Mucosa of descending colon (tissue), 3 donors: ENCODE data around the gene GALNT10. TPM values are rescaled to one million over a fixed set of nuclear protein-coding genes. Genes with fewer than 3 reads are reported as not detected.

ENCODE experiments used
- ATAC-seq: fragments of 200-7000 bp; cut with Tn5 transposase; one replicate; pipeline ENCODE4 v1.9.1; 2020; ENCODE audit warnings: mild to moderate bottlenecking, moderate library complexity
- DNase-seq, 3 donors: peaks; one replicate each; pipeline ENCODE4 v3.0.0-alpha.2; 2020
- H3K36me3 ChIP-seq: fragments of 200-600 bp; one replicate; pipeline ENCODE4 v1.8.0; 2021; ENCODE audit warnings: low read depth, mild to moderate bottlenecking
- H3K4me1 ChIP-seq: fragments of 200-600 bp; one replicate; pipeline ENCODE4 v1.8.0; 2021; ENCODE audit warnings: low read depth, mild to moderate bottlenecking
- H3K4me3 ChIP-seq: fragments of 200-600 bp; one replicate; pipeline ENCODE4 v1.8.0; 2021; ENCODE audit warnings: mild to moderate bottlenecking
- H3K9me3 ChIP-seq: fragments of 200-600 bp; one replicate; pipeline ENCODE4 v1.8.0; 2021; ENCODE audit warnings: mild to moderate bottlenecking
- intact Hi-C, 2 donors: fragments of 100-400 bp; cut with DNase I in 1 of 2; cut with micrococcal nuclease in 1 of 2; formaldehyde crosslinking; loops; one replicate each; pipeline versions ENCODE4 v1.11.0 to v1.11.1; 2022; cut with DNase I, micrococcal nuclease
- total RNA-seq, 3 donors: library from RNA; stranded (reverse); fragmentation: NEBNext Ultra II Directional in 2 of 3; extraction: Animal tissue kit (Norgen Biotek cat#: 25700) in 2 of 3; gene quantifications; one replicate each; pipeline versions ENCODE4 v1.2.1 to v1.2.4, GENCODE V29; 2021 to 2023
- TF ChIP-seq, protein P1 (sequence below): fragments of 200-600 bp; IDR thresholded peaks from one replicate; pipeline ENCODE4 v1.8.0; 2022; ENCODE audit warnings: antibody characterized with exemption, mild to moderate bottlenecking
- donor health status: DM: no; HTN: no; CAD: no; lungs with moderate emphysema.
- donor health status: DM: no; HTN: no; CAD: no.
- donor health status: DM: no; HTN: yes; CAD: no.

Gene GALNT10
- total RNA-seq, 3 donors from 2014 or later, result 38.5 to 51.5 (median 41.4) TPM

DNA sequence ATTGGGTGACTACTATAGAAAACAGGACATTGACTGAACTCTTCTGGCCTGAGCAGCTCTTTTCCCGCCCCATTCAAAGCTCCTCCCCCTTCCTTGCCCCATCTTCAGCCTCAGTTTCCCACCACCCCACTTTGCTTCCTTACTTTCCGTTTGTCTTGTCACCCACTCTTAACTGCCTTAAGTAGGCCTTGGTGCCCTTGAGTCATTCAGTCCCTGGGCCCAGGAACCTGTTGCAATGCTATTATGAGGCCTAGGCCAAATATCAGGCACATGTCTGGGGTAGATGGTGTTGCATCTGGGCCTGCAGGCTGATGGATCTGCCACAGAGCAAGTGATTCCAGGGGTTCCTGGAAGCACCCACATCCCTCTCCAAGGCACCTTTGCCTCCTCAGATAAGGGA, 17.7 kb upstream of the GALNT10 start:
- ATAC-seq, result no peak
- TF ChIP-seq, protein P1, sequence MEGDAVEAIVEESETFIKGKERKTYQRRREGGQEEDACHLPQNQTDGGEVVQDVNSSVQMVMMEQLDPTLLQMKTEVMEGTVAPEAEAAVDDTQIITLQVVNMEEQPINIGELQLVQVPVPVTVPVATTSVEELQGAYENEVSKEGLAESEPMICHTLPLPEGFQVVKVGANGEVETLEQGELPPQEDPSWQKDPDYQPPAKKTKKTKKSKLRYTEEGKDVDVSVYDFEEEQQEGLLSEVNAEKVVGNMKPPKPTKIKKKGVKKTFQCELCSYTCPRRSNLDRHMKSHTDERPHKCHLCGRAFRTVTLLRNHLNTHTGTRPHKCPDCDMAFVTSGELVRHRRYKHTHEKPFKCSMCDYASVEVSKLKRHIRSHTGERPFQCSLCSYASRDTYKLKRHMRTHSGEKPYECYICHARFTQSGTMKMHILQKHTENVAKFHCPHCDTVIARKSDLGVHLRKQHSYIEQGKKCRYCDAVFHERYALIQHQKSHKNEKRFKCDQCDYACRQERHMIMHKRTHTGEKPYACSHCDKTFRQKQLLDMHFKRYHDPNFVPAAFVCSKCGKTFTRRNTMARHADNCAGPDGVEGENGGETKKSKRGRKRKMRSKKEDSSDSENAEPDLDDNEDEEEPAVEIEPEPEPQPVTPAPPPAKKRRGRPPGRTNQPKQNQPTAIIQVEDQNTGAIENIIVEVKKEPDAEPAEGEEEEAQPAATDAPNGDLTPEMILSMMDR, result no peak
- H3K36me3 ChIP-seq, result no peaks in the 10 kb centered on the region
- no peaks in the 10 kb centered on the region for H3K9me3 ChIP-seq
- no peak overlapping the region for H3K4me3 ChIP-seq
- intact Hi-C loops, result no loop called here
- no peak for DNase-seq
- H3K4me1 ChIP-seq, result no peaks in the 10 kb centered on the region

DNA sequence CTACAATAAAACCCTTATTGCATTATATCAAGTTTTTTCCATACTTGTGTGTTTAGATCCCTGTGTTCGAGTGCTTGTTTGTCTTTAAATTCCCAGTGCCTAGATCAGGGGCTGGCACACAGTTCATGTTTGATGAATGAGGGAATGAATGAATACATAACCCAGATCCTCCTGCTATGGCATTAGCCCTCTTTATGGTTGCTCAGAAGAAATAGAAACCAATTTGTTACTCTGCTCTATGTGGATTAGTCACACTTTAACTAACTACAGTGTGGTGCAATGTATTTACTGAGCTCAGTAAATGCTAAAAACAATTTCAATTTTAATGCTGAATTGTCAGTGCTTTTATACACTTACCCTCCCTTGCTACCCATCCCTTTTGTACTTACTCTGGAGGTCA, 16.4 kb upstream of the GALNT10 start:
- Histone ChIP-seq H3K4me1 (no peaks in the 10 kb centered on the region), H3K9me3 (no peaks in the 10 kb centered on the region), H3K4me3 (no peak overlapping the region), H3K36me3 (no peaks in the 10 kb centered on the region)
- TF ChIP-seq, protein P1, result no peak
- peak; percentile 62 for ATAC-seq
- intact Hi-C loops, result no loop called here
- no peak for DNase-seq

DNA sequence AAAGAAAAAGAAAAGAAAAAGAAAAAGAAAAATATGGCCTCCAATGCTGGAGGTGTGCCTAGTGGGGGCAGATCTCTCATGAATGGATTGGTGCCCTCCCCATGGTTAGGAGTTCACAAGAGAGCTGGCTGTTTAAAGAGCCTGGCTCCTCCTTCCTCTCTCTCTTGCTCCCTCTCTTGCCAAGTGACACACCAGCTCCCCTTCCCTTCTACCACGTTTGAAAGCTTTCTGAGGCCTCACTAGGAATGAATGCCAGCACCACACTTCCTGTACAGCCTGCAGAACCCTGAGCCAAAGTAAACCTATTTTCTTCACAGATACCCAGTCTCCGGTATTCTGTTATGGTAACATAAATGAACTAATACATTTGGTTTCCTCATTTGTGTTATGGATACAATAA, 14.4 kb upstream of the GALNT10 start:
- ATAC-seq (no peak), DNase-seq (no peak)
- intact Hi-C loops, result no loop called here
- Histone ChIP-seq H3K4me3 (no peak overlapping the region), H3K36me3 (no peaks in the 10 kb centered on the region), H3K9me3 (no peaks in the 10 kb centered on the region), H3K4me1 (no peaks in the 10 kb centered on the region)
- TF ChIP-seq, protein P1, result no peak

DNA sequence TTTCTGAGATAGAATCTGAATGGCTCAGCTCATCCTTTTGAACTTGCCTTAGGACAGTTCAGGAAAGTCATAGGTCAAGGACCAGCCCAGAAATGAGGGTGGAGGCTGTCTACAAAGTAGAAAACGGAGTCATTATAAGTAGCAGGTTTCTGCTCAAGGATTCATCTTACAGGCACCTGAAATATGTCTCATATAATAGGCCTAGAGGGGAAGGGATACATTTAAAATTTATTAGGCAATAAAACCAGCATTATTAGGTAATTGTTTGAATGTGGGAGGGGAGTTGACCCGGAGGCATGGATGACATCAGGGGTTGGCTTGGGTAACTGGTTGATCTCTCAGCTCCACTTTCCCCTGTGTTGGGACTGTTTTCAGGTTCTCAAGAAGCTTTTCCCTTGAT, 11.9 kb upstream of the GALNT10 start:
- no peaks in the 10 kb centered on the region for H3K9me3 ChIP-seq
- no peak for ATAC-seq
- no peak for DNase-seq
- TF ChIP-seq, protein P1, result no peak
- H3K4me3 ChIP-seq, result no peak overlapping the region
- H3K36me3 ChIP-seq, result no peaks in the 10 kb centered on the region
- intact Hi-C loops, result no loop called here
- no peaks in the 10 kb centered on the region for H3K4me1 ChIP-seq

DNA sequence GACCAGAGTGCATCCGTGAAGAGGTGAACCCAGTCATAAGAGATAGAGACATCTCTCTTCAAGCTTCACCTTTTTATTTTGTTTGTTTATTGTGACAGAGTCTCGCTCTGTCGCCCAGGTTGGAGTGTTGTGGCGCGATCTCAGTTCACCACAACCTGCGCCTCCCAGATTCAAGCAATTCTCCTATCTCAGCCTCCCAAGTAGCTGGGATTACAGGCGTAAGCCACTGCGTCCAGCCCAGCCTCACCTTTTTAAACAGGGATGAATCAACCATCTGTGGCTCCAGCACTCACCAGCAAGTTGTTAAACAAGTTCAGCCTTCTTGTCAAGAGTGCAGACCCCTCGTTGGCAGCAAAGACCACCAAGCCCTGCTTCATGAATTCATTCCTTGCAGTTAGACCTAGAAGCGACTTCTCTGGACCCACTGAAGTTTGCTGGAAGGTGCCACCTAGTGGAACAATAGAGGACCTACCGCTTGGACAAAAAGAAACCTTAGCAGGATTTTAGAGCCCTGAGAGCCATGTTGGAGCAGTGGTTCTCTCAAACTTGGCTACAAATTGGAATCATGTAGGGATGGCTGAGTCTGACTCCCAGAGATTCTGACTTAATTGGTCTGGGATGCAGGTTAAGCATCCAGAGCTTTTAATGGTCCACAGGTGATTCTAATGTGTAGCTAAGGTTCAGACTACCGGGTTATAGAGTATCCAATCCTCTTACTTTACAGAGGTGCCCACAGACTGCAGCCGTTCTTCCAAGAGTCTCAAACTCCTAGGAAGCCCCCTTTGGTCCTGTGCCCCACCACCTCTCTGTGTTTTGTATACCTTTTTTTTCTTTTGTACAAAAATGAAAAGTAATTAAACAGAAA, 10.5 kb upstream of the GALNT10 start:
- Histone ChIP-seq H3K9me3 (no peaks in the 10 kb centered on the region), H3K36me3 (no peaks in the 10 kb centered on the region), H3K4me1 (no peaks in the 10 kb centered on the region), H3K4me3 (no peak overlapping the region)
- peak; percentile 88 for ATAC-seq
- peak in 1 of 3 donors; percentile 40 for DNase-seq
- TF ChIP-seq, protein P1, result peak; percentile 80
- intact Hi-C loops, result loop anchor here (5.0 to 10.0 kb wide), 2 partner anchors 108 to 225 kb away; no protein-coding TSS in a partner anchor
